PC-9 (cell line): ENCODE results near the gene MMP24OS.

Experiments
- EZH2 ChIP-seq: fragments of 200-600 bp; sonication (generic); IDR thresholded peaks from 2 replicates; pipeline ENCODE4 v1.8.0; 2017; ENCODE audit warnings: antibody characterized with exemption, low read depth
- TF ChIP-seq, protein P1 (sequence below): fragments of 200-600 bp; sonication (generic); conservative IDR thresholded peaks from 2 replicates; pipeline ENCODE4 v1.6.1; 2017; ENCODE audit warnings: mixed run types, antibody characterized with exemption, mild to moderate bottlenecking, moderate library complexity

GRCh38 chr20:35263532-35264341 is 14.2 kb downstream of the MMP24OS start:
- TF ChIP-seq, protein P1, sequence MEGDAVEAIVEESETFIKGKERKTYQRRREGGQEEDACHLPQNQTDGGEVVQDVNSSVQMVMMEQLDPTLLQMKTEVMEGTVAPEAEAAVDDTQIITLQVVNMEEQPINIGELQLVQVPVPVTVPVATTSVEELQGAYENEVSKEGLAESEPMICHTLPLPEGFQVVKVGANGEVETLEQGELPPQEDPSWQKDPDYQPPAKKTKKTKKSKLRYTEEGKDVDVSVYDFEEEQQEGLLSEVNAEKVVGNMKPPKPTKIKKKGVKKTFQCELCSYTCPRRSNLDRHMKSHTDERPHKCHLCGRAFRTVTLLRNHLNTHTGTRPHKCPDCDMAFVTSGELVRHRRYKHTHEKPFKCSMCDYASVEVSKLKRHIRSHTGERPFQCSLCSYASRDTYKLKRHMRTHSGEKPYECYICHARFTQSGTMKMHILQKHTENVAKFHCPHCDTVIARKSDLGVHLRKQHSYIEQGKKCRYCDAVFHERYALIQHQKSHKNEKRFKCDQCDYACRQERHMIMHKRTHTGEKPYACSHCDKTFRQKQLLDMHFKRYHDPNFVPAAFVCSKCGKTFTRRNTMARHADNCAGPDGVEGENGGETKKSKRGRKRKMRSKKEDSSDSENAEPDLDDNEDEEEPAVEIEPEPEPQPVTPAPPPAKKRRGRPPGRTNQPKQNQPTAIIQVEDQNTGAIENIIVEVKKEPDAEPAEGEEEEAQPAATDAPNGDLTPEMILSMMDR: no peak
- no peak for TF ChIP-seq EZH2
